A204.1 (cell line): Measurements from ENCODE around the gene EXOSC9.

Experiments
- FAIRE-seq: peaks from 2 replicates; lab custom pipeline; 2012; peaks lifted over from hg19 to GRCh38; lab: Jason Lieb, UNC

EXOSC9 gene

GRCh38 chr4:121789960-121790829, 10.9 kb upstream of the EXOSC9 start:
- no peak for FAIRE-seq

DNA sequence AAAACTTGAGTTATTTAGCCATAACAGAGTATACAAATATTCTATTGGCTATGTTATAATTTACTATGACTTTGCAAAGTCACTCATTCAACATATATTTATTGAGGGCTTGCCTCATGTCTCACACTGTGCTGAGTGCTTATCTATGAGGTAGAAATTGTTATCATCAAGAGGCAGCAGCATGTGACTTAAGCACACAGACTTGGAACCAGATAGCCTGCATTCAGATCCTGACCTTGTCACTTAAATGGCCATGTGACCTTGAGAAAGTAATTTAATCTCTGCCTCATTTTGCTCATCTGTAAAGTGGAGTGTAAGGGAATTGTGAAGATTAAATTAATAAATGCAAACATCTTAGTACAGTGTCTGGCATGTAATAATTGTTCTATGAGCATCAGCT, 10.1 kb upstream of the EXOSC9 start:
- FAIRE-seq = no peak

GRCh38 chr4:121791481-121791880, 9.6 kb upstream of the EXOSC9 start:
- FAIRE-seq = no peak

- no peak for FAIRE-seq
These were observed 8.2 kb upstream of the EXOSC9 start for GRCh38 chr4:121792966-121793365.

GRCh38 chr4:121794505-121795188, 6.5 kb upstream of the EXOSC9 start:
- no peak for FAIRE-seq

GRCh38 chr4:121796283-121796682, 4.8 kb upstream of the EXOSC9 start:
- no peak for FAIRE-seq

GRCh38 chr4:121799208-121799823, 1.8 kb upstream of the EXOSC9 start:
- no peak for FAIRE-seq

GRCh38 chr4:121799867-121800501, 1.1 kb upstream of the EXOSC9 start:
- no peak for FAIRE-seq

GRCh38 chr4:121800638-121800960, 524 bp upstream of the EXOSC9 start:
- FAIRE-seq = no peak

- no peak for FAIRE-seq
These were observed 572 bp downstream of the EXOSC9 start for GRCh38 chr4:121801715-121802075.

DNA sequence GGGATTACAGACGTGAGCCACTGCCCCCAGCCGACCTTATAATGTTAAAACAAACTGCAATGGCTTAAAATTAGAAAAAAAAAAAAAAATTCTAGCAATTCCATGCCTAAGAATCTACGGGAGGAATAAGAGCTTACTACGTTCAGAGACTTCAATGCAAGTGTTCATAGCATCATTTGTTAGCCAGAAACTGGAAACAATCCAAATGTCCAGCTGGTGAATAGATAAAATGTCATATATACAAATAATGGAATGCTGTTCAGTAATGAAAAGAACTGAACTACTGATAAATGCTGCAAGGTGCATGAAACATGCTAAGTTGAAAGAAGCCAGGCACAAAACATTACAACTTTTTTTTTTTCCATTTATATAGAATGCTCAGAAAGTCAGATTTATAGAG, 5.3 kb downstream of the EXOSC9 start:
- no peak for FAIRE-seq

- no peak for FAIRE-seq
These were observed 10.0 kb downstream of the EXOSC9 start for GRCh38 chr4:121811122-121811521.

- no peak for FAIRE-seq
These were observed 13.6 kb downstream of the EXOSC9 start for GRCh38 chr4:121814756-121815155.

- no peak for FAIRE-seq
These were observed 15.9 kb downstream of the EXOSC9 start for GRCh38 chr4:121817006-121817405.

DNA sequence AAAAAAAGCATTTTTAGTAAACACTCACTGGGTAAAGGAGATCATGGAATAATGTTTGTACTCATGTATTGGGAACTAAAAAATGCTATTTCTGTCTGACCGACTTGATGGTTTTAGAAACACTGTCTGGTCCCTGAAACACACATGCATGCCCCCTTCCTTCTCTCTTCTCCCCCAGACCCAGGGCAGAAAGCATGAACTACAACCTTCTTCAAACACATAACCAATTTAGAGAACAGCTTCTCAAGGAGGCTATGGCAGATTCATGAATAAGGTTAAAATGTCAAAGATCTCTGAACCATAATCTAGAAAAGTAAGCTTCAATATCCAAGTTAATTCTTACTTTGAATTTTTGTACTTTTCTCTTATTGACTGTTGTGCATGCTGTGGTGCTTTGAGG, 16.6 kb downstream of the EXOSC9 start:
- FAIRE-seq = no peak

DNA sequence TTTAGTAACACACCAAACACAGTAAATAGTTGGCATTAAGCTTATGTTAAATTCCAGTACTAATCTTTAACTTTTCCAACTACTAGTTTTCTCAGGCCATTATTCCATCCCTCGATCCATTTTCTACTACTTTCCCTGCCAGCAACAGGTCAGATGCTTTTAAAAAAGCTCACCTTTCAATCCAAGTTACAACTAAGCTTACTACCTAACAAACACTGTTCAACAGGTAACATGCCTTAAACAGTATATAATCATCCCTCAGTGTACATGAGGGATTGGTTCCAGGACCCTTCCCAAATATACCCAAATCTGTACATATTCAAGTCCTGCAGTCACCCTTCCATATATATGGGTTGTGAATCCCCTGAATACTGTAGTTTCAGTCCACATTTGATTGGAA, 17.1 kb downstream of the EXOSC9 start:
- no peak for FAIRE-seq

DNA sequence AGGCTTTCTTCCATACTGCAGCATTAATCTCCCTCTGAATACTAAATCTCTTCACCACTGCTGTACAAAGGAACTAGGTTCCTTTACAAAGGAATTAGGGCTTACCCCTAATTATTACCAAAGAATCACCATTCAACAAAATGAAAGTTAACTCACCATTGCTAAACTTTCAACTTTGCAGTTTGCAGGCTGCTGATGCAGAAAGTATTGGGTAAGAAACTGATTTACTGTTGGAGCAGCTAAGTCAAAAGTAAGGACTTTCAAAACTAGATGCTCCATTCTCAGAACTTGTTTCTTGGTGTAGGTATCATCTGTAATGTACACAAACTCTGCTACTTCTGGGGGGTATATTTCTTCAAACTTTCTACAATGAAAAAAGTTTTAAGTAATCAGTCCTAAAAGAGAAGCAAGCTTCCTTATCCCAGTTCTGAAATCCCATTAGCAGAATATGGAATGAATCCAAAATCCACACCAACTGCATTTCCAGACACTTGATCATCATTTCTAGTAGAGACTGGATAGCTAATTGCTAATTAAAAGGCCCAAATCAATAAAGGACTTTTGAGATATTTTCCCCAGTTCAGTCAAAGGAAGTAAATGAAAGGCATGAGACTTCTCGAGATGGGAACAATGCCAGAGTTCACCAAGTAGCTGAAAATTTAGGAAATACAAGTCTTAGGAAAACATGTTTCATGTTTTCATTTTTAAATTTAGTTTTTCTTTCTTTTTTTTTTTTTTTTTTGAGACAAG, 18.3 kb downstream of the EXOSC9 start:
- no peak for FAIRE-seq

GRCh38 chr4:121822047-121822446, 20.9 kb downstream of the EXOSC9 start:
- no peak for FAIRE-seq

- FAIRE-seq = peak; percentile 56
These were observed 21.8 kb downstream of the EXOSC9 start for GRCh38 chr4:121822796-121823504.

DNA sequence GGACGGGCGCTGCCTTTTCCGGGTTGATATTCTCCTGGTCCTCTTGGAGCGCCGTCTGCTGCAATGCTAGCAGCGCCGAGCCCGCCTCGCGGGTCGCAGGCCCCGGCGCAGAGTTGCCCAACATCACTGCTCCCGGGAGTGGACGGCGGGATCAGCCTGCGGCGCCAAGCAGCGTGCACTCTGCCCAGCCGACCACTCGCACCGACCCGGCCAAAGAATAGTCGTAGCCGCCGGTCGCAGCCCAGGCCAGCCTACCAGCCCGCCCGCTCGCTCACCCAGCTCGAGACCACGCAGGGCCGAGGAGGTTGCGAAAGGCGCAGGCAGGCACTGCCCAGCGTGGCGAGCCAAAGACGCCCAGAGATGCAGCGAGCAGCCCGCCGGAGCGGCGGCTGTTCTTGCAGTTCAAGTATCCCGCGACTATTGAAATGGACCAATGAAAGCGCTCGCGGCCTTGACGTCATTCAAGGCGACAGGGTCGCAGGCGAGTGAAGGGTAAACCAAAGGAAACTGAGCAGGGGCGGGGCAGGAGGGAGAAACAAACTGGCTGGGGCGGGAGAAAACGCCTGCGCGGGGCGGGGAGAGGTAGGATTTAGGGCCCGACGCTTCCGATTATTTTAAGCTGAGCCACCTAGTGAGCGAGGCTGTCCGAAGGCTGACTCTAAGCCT, 22.5 kb downstream of the EXOSC9 start, which contains the start of gene CCNA2:
Gene CCNA2, minus strand, starts transcription at position 379 of the 666 bp plus-strand sequence. Its CDS starts 255 bp downstream, at position 124.
- peak; percentile 93 for FAIRE-seq

DNA sequence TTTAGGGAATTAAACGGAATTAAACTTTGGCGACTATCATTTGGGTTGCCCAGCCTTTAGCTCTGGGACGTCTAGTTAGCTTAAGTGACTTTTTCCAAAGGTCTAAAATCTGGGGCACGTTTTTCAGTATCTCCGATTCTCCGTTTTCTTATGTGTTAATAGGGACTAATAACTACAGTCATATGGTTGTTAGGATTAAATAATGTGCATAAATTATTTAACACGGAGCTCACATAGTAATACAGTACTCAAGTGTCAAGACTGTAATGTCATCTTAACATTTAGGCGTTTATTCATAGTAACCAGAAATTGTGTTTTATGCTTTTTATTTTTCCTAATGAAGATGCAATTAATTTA, 23.0 kb downstream of the EXOSC9 start:
- no peak for FAIRE-seq
